K562 (cell line): ENCODE results near the gene TMEM127. TPM values are rescaled to one million over a fixed set of nuclear protein-coding genes. Genes with fewer than 3 reads are reported as not detected.

Source experiments
- KLF16 ChIP-seq: IDR thresholded peaks from 2 replicates; pipeline ENCODE4 v1.6.1; 2016; ENCODE audit warnings: antibody characterized with exemption
- NFRKB ChIP-seq: fragments of 450-650 bp; IDR thresholded peaks from 2 replicates; pipeline ENCODE4 v1.6.1; 2016; ENCODE audit warnings: low read depth
- PML ChIP-seq: IDR thresholded peaks from 2 replicates; pipeline ENCODE4 v1.6.1; 2012; ENCODE audit warnings: low read length, inconsistent platforms
- polyA plus RNA-seq, 8 experiments: library from polyadenylated mRNA; depleted of rRNA in 4 of 8; stranded (reverse) in 5 of 8; unstranded in 3 of 8; fragments of >200 nt; fragmentation: Nextera tagmentation in 2 of 8; fragmentation: Illumina TruSeq in 1 of 8; extraction: Ambion mirVana in 2 of 8; extraction: Trizol in 1 of 8; gene quantifications; 2 replicates each; pipeline versions ENCODE4 v1.2.1 to v1.2.3, GENCODE V29; 2011 to 2014; ENCODE audit warnings: inconsistent platforms in 1 of 8, missing spikeins in 1 of 8
- total RNA-seq, 7 experiments: library from RNA; depleted of rRNA in 6 of 7; stranded (reverse); fragments of >200 nt in 6 of 7; fragmentation: Illumina TruSeq in 2 of 7; extraction: Trizol in 2 of 7; gene quantifications; 2 replicates each; pipeline versions ENCODE4 v1.2.1 to v1.2.3, GENCODE V29; 2011 to 2021; ENCODE audit warnings: low replicate concordance in 1 of 7
- TF ChIP-seq, protein P1 (sequence below): sonication (generic); formaldehyde crosslinking; IDR thresholded peaks from 2 replicates; pipeline ENCODE4 v1.8.1; 2023; ENCODE audit warnings: mild to moderate bottlenecking, missing genetic modification reagents
- TF ChIP-seq, protein P2 (sequence below): sonication (generic); formaldehyde crosslinking; IDR thresholded peaks from 2 replicates; pipeline ENCODE4 v1.8.0; 2022; ENCODE audit warnings: missing genetic modification reagents, mild to moderate bottlenecking, moderate library complexity, borderline replicate concordance
- TF ChIP-seq, protein P3 (sequence below): fragments of 250-450 bp; sonication (Bioruptor Pico); IDR thresholded peaks from 2 replicates; pipeline ENCODE4 v1.8.0; 2021; ENCODE audit warnings: mild to moderate bottlenecking, moderate library complexity
- TF ChIP-seq, protein P4 (sequence below): IDR thresholded peaks from 2 replicates; pipeline ENCODE4 v1.6.1; 2011; ENCODE audit warnings: borderline replicate concordance, low read depth, mild to moderate bottlenecking, moderate library complexity, low read length; ENCODE audit not compliant: insufficient read depth, poor library complexity, severe bottlenecking
- TF ChIP-seq, protein P5 (sequence below): fragments of 250-450 bp; sonication (Bioruptor Pico); IDR thresholded peaks from 2 replicates; pipeline ENCODE4 v1.9.0; 2021; ENCODE audit warnings: mild to moderate bottlenecking, inconsistent platforms

TMEM127 gene
- total and polyA plus RNA-seq, 9 of the 15 experiments (the other 6 are each of a cell fraction or from before 2014, with no cell fraction given), result 1.7 to 20.0 (median 9.9) TPM

DNA sequence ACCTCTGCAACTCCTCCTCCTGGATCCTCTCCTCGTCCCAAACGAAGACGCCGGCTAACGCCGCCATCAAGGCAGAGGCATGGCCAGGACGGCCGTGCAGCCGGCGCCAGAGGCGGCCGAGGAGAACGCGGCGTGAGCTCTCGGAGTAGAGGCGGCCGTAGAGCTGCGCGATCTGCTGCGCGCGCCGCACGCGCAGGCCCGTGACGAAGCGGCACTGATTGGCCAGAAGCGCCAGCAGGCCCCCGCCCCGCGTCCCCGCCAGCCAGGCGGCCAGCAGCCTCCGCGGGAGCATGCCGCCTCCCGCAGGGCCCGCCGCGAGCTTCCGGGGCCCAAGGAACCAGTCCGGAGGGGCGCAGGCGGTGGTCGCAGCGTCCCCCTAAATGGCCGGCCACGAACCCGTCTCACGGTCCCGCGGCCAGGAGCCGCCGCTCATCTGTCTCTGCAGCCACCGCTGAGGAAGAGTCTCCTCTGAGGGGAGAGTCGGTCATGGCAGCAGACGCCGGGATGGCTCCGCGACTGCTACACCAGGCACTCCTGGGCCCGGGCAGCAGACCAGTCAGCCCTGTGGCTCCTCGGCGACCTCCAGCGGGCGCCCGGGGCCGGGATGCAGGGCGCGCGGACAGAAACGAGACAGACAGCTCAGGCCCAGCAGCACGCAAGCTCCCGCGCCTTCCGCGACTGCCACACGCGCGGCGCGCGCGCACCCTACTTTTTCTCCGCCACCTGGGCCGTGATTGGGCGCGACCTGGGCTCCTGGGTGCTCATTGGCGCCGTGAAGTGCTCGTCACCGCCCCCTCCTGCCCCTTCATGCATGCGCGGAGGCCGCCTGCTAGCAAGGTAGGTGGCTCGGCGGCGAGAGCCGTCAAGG, 57.4 kb downstream of the TMEM127 start, which contains the start of gene STARD7 (continued):
- TF ChIP-seq, protein P1, sequence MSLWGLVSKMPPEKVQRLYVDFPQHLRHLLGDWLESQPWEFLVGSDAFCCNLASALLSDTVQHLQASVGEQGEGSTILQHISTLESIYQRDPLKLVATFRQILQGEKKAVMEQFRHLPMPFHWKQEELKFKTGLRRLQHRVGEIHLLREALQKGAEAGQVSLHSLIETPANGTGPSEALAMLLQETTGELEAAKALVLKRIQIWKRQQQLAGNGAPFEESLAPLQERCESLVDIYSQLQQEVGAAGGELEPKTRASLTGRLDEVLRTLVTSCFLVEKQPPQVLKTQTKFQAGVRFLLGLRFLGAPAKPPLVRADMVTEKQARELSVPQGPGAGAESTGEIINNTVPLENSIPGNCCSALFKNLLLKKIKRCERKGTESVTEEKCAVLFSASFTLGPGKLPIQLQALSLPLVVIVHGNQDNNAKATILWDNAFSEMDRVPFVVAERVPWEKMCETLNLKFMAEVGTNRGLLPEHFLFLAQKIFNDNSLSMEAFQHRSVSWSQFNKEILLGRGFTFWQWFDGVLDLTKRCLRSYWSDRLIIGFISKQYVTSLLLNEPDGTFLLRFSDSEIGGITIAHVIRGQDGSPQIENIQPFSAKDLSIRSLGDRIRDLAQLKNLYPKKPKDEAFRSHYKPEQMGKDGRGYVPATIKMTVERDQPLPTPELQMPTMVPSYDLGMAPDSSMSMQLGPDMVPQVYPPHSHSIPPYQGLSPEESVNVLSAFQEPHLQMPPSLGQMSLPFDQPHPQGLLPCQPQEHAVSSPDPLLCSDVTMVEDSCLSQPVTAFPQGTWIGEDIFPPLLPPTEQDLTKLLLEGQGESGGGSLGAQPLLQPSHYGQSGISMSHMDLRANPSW (CRISPR knock-in tag), result peak; percentile 46; the same call in 1 of the 2 replicates
- TF ChIP-seq, protein P2, sequence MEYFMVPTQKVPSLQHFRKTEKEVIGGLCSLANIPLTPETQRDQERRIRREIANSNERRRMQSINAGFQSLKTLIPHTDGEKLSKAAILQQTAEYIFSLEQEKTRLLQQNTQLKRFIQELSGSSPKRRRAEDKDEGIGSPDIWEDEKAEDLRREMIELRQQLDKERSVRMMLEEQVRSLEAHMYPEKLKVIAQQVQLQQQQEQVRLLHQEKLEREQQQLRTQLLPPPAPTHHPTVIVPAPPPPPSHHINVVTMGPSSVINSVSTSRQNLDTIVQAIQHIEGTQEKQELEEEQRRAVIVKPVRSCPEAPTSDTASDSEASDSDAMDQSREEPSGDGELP (CRISPR knock-in tag), result peak; percentile 82; the same call in 1 of the 2 replicates
- TF ChIP-seq, protein P3, sequence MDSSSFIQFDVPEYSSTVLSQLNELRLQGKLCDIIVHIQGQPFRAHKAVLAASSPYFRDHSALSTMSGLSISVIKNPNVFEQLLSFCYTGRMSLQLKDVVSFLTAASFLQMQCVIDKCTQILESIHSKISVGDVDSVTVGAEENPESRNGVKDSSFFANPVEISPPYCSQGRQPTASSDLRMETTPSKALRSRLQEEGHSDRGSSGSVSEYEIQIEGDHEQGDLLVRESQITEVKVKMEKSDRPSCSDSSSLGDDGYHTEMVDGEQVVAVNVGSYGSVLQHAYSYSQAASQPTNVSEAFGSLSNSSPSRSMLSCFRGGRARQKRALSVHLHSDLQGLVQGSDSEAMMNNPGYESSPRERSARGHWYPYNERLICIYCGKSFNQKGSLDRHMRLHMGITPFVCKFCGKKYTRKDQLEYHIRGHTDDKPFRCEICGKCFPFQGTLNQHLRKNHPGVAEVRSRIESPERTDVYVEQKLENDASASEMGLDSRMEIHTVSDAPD (CRISPR knock-in tag), result no peak
- TF ChIP-seq, protein P4, sequence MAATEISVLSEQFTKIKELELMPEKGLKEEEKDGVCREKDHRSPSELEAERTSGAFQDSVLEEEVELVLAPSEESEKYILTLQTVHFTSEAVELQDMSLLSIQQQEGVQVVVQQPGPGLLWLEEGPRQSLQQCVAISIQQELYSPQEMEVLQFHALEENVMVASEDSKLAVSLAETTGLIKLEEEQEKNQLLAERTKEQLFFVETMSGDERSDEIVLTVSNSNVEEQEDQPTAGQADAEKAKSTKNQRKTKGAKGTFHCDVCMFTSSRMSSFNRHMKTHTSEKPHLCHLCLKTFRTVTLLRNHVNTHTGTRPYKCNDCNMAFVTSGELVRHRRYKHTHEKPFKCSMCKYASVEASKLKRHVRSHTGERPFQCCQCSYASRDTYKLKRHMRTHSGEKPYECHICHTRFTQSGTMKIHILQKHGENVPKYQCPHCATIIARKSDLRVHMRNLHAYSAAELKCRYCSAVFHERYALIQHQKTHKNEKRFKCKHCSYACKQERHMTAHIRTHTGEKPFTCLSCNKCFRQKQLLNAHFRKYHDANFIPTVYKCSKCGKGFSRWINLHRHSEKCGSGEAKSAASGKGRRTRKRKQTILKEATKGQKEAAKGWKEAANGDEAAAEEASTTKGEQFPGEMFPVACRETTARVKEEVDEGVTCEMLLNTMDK, result no peak
- TF ChIP-seq NFRKB, result peak; percentile 83
- TF ChIP-seq PML, result peak; percentile 71
- TF ChIP-seq, protein P5, sequence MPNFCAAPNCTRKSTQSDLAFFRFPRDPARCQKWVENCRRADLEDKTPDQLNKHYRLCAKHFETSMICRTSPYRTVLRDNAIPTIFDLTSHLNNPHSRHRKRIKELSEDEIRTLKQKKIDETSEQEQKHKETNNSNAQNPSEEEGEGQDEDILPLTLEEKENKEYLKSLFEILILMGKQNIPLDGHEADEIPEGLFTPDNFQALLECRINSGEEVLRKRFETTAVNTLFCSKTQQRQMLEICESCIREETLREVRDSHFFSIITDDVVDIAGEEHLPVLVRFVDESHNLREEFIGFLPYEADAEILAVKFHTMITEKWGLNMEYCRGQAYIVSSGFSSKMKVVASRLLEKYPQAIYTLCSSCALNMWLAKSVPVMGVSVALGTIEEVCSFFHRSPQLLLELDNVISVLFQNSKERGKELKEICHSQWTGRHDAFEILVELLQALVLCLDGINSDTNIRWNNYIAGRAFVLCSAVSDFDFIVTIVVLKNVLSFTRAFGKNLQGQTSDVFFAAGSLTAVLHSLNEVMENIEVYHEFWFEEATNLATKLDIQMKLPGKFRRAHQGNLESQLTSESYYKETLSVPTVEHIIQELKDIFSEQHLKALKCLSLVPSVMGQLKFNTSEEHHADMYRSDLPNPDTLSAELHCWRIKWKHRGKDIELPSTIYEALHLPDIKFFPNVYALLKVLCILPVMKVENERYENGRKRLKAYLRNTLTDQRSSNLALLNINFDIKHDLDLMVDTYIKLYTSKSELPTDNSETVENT, result peak; percentile 93
- no peak for TF ChIP-seq KLF16
